GM23338 (cell line): ENCODE measurements around the gene NEK6. TPM values are rescaled to one million over a fixed set of nuclear protein-coding genes. Genes with fewer than 3 reads are reported as not detected.

Experiments used
- ATAC-seq: fragments of 200-7000 bp; cut with Tn5 transposase; 3 replicates; pipeline ENCODE4 v1.9.1; 2020
- DNase-seq: peaks from one replicate; pipeline ENCODE4 v3.0.0-alpha.2; 2015; ENCODE audit warnings: low spot score
- H2AFZ ChIP-seq: fragments of 200-600 bp; sonication (generic); 2 replicates; pipeline ENCODE4 v1.8.0; 2016; ENCODE audit warnings: antibody characterized with exemption, mild to moderate bottlenecking, moderate library complexity
- H3F3A ChIP-seq: fragments of 200-600 bp; sonication (generic); replicated peaks from 2 replicates; pipeline ENCODE4 v1.8.0; 2017; ENCODE audit warnings: antibody characterized with exemption, mixed run types, low read depth
- H3K27ac ChIP-seq: fragments of 200-600 bp; sonication (generic); 2 replicates; pipeline ENCODE4 v1.6.1; 2016; ENCODE audit warnings: low read depth
- H3K27me3 ChIP-seq: fragments of 200-600 bp; sonication (generic); 2 replicates; pipeline ENCODE4 v1.8.0; 2016; ENCODE audit warnings: mild to moderate bottlenecking, mixed run types, moderate library complexity; ENCODE audit not compliant: insufficient read depth
- H3K36me3 ChIP-seq: fragments of 200-600 bp; sonication (generic); 2 replicates; pipeline ENCODE4 v1.8.0; 2016; ENCODE audit warnings: mild to moderate bottlenecking; ENCODE audit not compliant: insufficient read depth
- H3K4me1 ChIP-seq: fragments of 200-600 bp; sonication (generic); 2 replicates; pipeline ENCODE4 v1.8.0; 2016; ENCODE audit warnings: mild to moderate bottlenecking, moderate library complexity; ENCODE audit not compliant: insufficient read depth
- H3K4me2 ChIP-seq: fragments of 200-600 bp; sonication (generic); 2 replicates; pipeline ENCODE4 v1.7.1; 2017; ENCODE audit warnings: mixed run types
- H3K4me3 ChIP-seq: fragments of 200-600 bp; sonication (generic); 2 replicates; pipeline ENCODE4 v1.6.1; 2016; ENCODE audit warnings: mixed run types
- H3K79me2 ChIP-seq: fragments of 200-600 bp; sonication (generic); replicated peaks from 2 replicates; pipeline ENCODE4 v1.8.0; 2017; ENCODE audit warnings: mild to moderate bottlenecking; ENCODE audit not compliant: insufficient read depth
- H3K9me2 ChIP-seq: fragments of 200-600 bp; sonication (generic); 2 replicates; pipeline ENCODE4 v1.8.0; 2017; ENCODE audit not compliant: insufficient read depth
- H4K20me1 ChIP-seq: fragments of 200-600 bp; sonication (generic); replicated peaks from 2 replicates; pipeline ENCODE4 v1.8.0; 2017; ENCODE audit warnings: mild to moderate bottlenecking; ENCODE audit not compliant: insufficient read depth
- H3K27ac Mint-ChIP-seq: 2 replicates; pipeline ENCODE4 v1.8.0; 2020; ENCODE audit warnings: inconsistent platforms, mild to moderate bottlenecking, moderate library complexity, mixed read lengths
- H3K27me3 Mint-ChIP-seq: 3 replicates; pipeline ENCODE4 v1.8.0; 2022; ENCODE audit warnings: low read depth, mild to moderate bottlenecking, moderate library complexity, mixed read lengths, inconsistent platforms; ENCODE audit not compliant: insufficient read depth, poor library complexity
- H3K36me3 Mint-ChIP-seq: 3 replicates; pipeline ENCODE4 v1.8.0; 2021; ENCODE audit warnings: low read depth, mild to moderate bottlenecking, inconsistent platforms, moderate library complexity, mixed read lengths
- H3K4me1 Mint-ChIP-seq: 3 replicates; pipeline ENCODE4 v1.8.0; 2020; ENCODE audit warnings: mild to moderate bottlenecking, inconsistent platforms, mixed read lengths
- H3K4me3 Mint-ChIP-seq: 3 replicates; pipeline ENCODE4 v1.8.0; 2021; ENCODE audit warnings: moderate library complexity, mild to moderate bottlenecking, inconsistent platforms, mixed read lengths
- H3K9me3 Mint-ChIP-seq: 3 replicates; pipeline ENCODE4 v1.8.0; 2020; ENCODE audit warnings: moderate library complexity, mild to moderate bottlenecking, inconsistent platforms, mixed read lengths
- CREB1 ChIP-seq: fragments of 250-450 bp; sonication (Bioruptor Pico); IDR thresholded peaks from 2 replicates; pipeline ENCODE4 v1.5.0; 2020; ENCODE audit warnings: low read depth, mild to moderate bottlenecking, moderate library complexity
- ETS1 ChIP-seq: IDR thresholded peaks from 2 replicates; pipeline ENCODE4 v1.6.1; 2016; ENCODE audit warnings: antibody characterized with exemption
- EZH2 ChIP-seq: fragments of 200-600 bp; sonication (generic); IDR thresholded peaks from one replicate; pipeline ENCODE4 v1.8.0; 2017; ENCODE audit warnings: antibody characterized with exemption, mild to moderate bottlenecking, low read depth; ENCODE audit not compliant: unreplicated experiment
- JUNB ChIP-seq: IDR thresholded peaks from one replicate; pipeline ENCODE4 v1.6.1; 2016; ENCODE audit warnings: antibody characterized with exemption; ENCODE audit not compliant: unreplicated experiment
- ZNF114 ChIP-seq: fragments of 250-450 bp; sonication (Bioruptor Pico); IDR thresholded peaks from 2 replicates; pipeline ENCODE4 v1.5.0; 2020; ENCODE audit warnings: mild to moderate bottlenecking, moderate library complexity
- polyA plus RNA-seq: library from polyadenylated mRNA; unstranded; fragments of >200 nt; fragmentation: Nextera tagmentation; extraction: Ambion mirVana; gene quantifications from 2 replicates; pipeline ENCODE4 v1.2.1, GENCODE V29; 2016
- total RNA-seq: library from RNA; depleted of rRNA; stranded (reverse); fragments of >200 nt; shearing (Covaris generic); gene quantifications from 2 replicates; pipeline ENCODE4 v1.2.3, GENCODE V29; 2014
- TF ChIP-seq, protein P1 (sequence below), 2 experiments: fragments of 200-600 bp in 1 of 2; sonication (generic) in 1 of 2; conservative IDR thresholded peaks; 2 replicates each; pipeline versions ENCODE4 v1.5.1 to v1.6.1; 2016 to 2017; ENCODE audit warnings: antibody characterized with exemption in 2 of 2, low read depth in 2 of 2, mild to moderate bottlenecking in 2 of 2, moderate library complexity in 1 of 2
- TF ChIP-seq, protein P2 (sequence below): fragments of 250-450 bp; sonication (Bioruptor Pico); IDR thresholded peaks from 2 replicates; pipeline ENCODE4 v1.5.0; 2020; ENCODE audit warnings: mild to moderate bottlenecking, moderate library complexity

The NEK6 gene
- total and polyA plus RNA-seq, 2 experiments from 2014 or later, result 8.1 to 11.2 TPM

- ATAC-seq (peak; percentile 4; the same call in 2 of the 3 replicates), DNase-seq (no peak)
- no peak overlapping the region for H2AFZ ChIP-seq
- no peak overlapping the region for H3K27ac ChIP-seq
- H3K4me1 Mint-ChIP-seq, result peaks cover 25% of the 10 kb centered on the region
- no peaks in the 10 kb centered on the region for H3K27me3 ChIP-seq
- H3K4me1 ChIP-seq, result no peaks in the 10 kb centered on the region
- no peak overlapping the region for H3K4me3 Mint-ChIP-seq
- no peak overlapping the region for H3K4me2 ChIP-seq
- no peaks in the 10 kb centered on the region for H3K9me2 ChIP-seq
- peaks cover 17% of the 10 kb centered on the region for H3K27me3 Mint-ChIP-seq
- H3K36me3 ChIP-seq, result no peaks in the 10 kb centered on the region
- no peaks in the 10 kb centered on the region for H3K79me2 ChIP-seq
- no peaks in the 10 kb centered on the region for H3K9me3 Mint-ChIP-seq
- H3K36me3 Mint-ChIP-seq, result peaks cover under 1% of the 10 kb centered on the region; the same call in 1 of the 3 replicates
- no peaks in the 10 kb centered on the region for H3F3A ChIP-seq
- H4K20me1 ChIP-seq, result no peaks in the 10 kb centered on the region
- peak overlapping the region; percentile 92; the same call in 1 of the 2 replicates for H3K27ac Mint-ChIP-seq
- no peak overlapping the region for H3K4me3 ChIP-seq
- TF ChIP-seq, protein P1, sequence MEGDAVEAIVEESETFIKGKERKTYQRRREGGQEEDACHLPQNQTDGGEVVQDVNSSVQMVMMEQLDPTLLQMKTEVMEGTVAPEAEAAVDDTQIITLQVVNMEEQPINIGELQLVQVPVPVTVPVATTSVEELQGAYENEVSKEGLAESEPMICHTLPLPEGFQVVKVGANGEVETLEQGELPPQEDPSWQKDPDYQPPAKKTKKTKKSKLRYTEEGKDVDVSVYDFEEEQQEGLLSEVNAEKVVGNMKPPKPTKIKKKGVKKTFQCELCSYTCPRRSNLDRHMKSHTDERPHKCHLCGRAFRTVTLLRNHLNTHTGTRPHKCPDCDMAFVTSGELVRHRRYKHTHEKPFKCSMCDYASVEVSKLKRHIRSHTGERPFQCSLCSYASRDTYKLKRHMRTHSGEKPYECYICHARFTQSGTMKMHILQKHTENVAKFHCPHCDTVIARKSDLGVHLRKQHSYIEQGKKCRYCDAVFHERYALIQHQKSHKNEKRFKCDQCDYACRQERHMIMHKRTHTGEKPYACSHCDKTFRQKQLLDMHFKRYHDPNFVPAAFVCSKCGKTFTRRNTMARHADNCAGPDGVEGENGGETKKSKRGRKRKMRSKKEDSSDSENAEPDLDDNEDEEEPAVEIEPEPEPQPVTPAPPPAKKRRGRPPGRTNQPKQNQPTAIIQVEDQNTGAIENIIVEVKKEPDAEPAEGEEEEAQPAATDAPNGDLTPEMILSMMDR (conservative IDR thresholded peaks at IDR 0.05; ENCODE audit: low read depth in 2 of 2), result no peak
Measured at GRCh38 chr9:124343533-124344290, 86.0 kb downstream of the NEK6 start.

- H3K4me3 ChIP-seq, result no peak overlapping the region
- DNase-seq (no peak), ATAC-seq (no peak)
- no peak for TF ChIP-seq EZH2
- TF ChIP-seq, protein P2, sequence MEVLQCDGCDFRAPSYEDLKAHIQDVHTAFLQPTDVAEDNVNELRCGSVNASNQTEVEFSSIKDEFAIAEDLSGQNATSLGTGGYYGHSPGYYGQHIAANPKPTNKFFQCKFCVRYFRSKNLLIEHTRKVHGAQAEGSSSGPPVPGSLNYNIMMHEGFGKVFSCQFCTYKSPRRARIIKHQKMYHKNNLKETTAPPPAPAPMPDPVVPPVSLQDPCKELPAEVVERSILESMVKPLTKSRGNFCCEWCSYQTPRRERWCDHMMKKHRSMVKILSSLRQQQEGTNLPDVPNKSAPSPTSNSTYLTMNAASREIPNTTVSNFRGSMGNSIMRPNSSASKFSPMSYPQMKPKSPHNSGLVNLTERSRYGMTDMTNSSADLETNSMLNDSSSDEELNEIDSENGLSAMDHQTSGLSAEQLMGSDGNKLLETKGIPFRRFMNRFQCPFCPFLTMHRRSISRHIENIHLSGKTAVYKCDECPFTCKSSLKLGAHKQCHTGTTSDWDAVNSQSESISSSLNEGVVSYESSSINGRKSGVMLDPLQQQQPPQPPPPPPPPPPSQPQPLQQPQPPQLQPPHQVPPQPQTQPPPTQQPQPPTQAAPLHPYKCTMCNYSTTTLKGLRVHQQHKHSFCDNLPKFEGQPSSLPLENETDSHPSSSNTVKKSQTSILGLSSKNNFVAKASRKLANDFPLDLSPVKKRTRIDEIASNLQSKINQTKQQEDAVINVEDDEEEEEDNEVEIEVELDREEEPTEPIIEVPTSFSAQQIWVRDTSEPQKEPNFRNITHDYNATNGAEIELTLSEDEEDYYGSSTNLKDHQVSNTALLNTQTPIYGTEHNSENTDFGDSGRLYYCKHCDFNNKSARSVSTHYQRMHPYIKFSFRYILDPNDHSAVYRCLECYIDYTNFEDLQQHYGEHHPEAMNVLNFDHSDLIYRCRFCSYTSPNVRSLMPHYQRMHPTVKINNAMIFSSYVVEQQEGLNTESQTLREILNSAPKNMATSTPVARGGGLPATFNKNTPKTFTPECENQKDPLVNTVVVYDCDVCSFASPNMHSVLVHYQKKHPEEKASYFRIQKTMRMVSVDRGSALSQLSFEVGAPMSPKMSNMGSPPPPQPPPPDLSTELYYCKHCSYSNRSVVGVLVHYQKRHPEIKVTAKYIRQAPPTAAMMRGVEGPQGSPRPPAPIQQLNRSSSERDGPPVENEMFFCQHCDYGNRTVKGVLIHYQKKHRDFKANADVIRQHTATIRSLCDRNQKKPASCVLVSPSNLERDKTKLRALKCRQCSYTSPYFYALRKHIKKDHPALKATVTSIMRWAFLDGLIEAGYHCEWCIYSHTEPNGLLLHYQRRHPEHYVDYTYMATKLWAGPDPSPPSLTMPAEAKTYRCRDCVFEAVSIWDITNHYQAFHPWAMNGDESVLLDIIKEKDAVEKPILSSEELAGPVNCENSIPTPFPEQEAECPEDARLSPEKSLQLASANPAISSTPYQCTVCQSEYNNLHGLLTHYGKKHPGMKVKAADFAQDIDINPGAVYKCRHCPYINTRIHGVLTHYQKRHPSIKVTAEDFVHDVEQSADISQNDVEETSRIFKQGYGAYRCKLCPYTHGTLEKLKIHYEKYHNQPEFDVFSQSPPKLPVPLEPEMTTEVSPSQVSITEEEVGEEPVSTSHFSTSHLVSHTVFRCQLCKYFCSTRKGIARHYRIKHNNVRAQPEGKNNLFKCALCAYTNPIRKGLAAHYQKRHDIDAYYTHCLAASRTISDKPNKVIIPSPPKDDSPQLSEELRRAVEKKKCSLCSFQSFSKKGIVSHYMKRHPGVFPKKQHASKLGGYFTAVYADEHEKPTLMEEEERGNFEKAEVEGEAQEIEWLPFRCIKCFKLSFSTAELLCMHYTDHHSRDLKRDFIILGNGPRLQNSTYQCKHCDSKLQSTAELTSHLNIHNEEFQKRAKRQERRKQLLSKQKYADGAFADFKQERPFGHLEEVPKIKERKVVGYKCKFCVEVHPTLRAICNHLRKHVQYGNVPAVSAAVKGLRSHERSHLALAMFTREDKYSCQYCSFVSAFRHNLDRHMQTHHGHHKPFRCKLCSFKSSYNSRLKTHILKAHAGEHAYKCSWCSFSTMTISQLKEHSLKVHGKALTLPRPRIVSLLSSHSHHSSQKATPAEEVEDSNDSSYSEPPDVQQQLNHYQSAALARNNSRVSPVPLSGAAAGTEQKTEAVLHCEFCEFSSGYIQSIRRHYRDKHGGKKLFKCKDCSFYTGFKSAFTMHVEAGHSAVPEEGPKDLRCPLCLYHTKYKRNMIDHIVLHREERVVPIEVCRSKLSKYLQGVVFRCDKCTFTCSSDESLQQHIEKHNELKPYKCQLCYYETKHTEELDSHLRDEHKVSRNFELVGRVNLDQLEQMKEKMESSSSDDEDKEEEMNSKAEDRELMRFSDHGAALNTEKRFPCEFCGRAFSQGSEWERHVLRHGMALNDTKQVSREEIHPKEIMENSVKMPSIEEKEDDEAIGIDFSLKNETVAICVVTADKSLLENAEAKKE (CRISPR knock-in tag), result no peak
- no peak for TF ChIP-seq ZNF114
- no peak for TF ChIP-seq JUNB
- TF ChIP-seq CREB1, result no peak
- no peak for TF ChIP-seq ETS1
- no peak overlapping the region for H2AFZ ChIP-seq
- no peaks in the 10 kb centered on the region for H3K9me3 Mint-ChIP-seq
- H3K79me2 ChIP-seq, result no peaks in the 10 kb centered on the region
- H4K20me1 ChIP-seq, result 0 out of 2 replicates have a peak, but pooled peaks cover 2% of the 10 kb centered on the region
- H3F3A ChIP-seq, result no peaks in the 10 kb centered on the region
- H3K4me3 Mint-ChIP-seq, result no peak overlapping the region
- peaks cover 24% of the 10 kb centered on the region for H3K4me1 Mint-ChIP-seq
- H3K4me1 ChIP-seq, result no peaks in the 10 kb centered on the region
- no peaks in the 10 kb centered on the region for H3K9me2 ChIP-seq
- H3K27ac ChIP-seq, result no peak overlapping the region
- no peaks in the 10 kb centered on the region for H3K27me3 ChIP-seq
- H3K4me2 ChIP-seq, result no peak overlapping the region
- no peaks in the 10 kb centered on the region for H3K36me3 Mint-ChIP-seq
- H3K27ac Mint-ChIP-seq, result no peak overlapping the region
- no peaks in the 10 kb centered on the region for H3K36me3 ChIP-seq
- peaks cover 17% of the 10 kb centered on the region for H3K27me3 Mint-ChIP-seq
Measured at GRCh38 chr9:124344291-124345050, 86.7 kb downstream of the NEK6 start.
